Measurements from ENCODE around the gene ZAR1L.

Gene ZAR1L

DNA sequence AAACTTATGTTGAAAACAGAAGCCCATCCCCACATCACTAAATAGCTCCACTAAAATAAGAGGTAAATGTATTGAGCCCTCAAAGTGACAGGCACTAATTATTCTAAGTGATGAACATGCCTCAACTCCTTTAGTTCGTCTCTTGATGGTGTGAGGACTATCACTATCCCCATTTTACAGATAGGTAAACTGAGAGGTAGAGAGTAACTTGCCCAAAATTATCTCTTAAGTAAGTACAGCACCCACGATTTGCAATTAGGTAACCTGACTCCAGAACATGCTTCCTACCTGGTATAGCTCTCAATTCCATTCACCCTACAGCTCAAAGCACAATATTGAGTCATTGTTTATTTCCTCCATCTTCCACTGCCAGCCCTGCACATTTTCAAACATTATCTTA is 12.7 kb downstream of the ZAR1L start:
- DNase-seq (ENCODE audit: low spot score) = no peak

DNA sequence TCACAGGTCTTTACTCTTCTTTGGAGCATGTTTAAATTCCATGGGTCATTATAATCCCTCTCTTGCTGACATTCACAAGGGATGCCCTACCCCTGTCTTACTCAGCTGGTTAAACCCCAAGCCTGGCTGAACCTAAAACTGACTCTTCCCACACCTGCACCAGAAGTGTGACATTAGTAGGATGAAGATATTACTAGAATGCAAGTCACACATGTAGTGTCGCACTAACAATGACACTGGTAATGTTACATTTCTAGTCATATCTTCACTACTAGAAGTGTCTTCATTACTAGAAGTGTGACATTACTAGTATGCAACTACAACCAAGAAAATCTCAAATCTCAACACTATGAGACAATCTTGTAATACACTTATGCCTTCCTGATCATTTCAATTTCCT is 14.2 kb downstream of the ZAR1L start:
- no peak for DNase-seq (ENCODE audit: low spot score)

DNA sequence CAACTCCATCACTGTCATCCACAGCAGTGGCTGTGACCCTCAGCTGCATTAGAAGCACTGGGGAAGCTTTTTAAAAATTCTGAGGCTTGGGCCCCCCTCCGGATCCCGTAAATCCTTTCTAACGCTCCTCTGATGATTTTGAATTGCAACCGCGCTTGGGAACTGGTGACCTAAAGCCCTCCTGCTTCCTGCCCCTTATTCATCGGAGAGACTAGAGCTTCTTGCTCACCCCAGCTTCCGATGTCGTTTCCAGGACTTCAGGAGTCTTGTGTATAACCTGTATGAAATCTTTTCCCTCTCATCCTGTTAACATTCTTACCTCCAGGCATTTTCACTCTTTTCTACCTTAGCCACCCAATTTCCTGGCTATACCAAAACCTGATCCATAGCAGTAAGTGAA is 14.8 kb downstream of the ZAR1L start:
- DNase-seq (ENCODE audit: low spot score) = no peak

DNA sequence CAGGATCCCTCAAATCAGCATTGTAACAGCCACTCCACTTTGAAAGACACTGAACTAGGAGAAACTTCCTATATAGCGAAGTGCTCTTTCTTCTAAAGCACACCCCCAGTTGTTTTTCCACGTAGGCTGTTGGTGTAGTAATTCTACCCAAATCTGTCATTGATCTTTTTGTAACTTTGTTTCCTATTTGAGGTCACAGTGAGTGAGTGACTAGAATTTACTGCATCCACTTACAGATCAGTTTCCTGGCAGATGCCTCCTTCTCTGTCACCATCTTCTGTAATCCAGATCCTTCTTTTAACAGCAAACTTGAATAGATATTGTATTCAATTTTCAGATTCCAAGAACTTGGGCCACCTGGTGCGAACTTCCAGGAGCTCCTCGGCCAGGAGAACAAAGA is 15.3 kb downstream of the ZAR1L start:
- DNase-seq (ENCODE audit: low spot score) = no peak

DNA sequence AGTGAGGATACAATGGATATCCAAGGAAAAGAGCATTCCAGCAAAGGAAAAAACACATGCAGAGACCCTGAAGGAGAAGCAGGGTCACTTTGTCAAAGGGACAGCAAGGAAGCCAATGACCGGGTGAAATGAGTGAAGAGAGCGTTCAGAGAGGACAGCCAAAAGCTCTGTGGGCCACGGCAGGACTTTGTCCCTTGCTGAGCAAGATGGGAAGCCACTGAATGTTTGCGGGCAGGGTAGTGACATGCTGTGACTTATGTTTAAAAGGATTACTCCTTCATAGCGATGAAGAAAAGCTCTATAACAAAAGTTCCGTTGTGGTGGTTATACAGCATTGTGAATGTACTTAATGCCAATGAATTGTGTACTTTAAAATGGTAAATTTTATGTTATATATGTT is 16.5 kb downstream of the ZAR1L start:
- no peak for DNase-seq (ENCODE audit: low spot score)

DNA sequence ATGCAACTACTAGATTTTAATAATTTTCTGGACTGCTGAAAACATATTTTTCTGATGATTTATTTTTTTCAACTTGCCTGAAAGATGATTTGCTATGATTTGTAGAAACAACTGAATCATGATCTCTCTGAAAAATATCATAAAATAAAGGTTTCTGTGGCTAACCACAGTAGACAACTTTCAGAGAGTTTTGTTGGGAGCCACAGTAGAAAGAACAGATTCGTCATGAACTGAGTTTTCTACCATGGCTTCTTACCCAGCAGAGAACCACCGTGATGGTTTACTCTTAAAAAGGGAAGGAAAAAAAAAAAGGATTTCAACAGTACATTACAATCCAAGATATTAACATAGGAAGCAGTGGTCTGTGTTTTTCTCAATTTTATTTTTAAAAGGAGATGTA is 18.0 kb downstream of the ZAR1L start:
- no peak for DNase-seq (ENCODE audit: low spot score)

DNA sequence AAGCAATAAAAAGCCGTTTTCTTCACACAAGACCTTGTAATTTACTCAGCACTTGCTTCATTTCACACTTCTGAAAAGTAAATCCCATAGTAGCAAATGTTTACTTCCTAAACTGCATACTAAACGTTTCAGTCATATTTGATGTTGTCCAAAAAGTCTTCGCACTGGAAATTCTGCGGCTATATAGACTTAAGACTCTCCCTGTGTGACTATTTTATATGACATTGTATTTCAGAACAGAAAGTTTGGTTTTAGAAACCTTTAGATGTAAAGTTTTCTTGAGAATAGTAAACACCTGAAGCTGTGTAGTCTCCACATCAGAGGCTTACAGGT is 29.6 kb downstream of the ZAR1L start:
- no peak for DNase-seq (ENCODE audit: low spot score)

DNA sequence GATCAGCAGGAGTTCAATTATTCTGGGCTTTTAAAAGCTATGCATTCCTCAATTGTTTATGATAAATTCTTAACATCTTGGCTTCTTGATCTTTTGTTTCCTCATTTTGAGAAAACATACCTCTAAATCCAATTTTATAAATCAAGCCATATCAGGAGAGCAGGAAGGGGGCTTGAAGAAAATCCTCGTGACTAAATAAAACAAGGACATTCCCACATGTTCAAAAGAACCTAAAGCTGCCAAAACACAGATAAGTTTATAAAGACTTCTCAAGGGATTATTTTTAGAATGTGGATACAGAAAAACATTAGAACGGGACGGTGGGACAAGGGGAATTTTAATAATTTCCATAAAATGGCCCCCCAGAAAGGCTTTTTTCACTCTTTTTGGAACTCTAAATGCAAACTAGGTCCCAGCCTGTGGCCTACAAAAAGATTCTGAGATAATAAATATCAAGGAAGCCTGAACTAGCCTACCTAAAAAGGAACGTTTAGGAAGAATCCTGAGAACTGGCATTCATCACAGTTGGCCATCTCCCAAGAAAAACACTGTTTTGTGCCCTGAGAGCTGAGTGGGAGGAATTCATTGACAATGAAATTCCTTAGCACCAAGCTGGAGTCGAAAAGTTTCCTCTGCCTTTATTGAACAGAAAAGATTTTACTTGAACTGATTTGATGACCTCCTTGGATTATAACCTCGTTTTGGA is 30.1 kb downstream of the ZAR1L start:
- peak; percentile 9 for DNase-seq (ENCODE audit: low spot score)

DNA sequence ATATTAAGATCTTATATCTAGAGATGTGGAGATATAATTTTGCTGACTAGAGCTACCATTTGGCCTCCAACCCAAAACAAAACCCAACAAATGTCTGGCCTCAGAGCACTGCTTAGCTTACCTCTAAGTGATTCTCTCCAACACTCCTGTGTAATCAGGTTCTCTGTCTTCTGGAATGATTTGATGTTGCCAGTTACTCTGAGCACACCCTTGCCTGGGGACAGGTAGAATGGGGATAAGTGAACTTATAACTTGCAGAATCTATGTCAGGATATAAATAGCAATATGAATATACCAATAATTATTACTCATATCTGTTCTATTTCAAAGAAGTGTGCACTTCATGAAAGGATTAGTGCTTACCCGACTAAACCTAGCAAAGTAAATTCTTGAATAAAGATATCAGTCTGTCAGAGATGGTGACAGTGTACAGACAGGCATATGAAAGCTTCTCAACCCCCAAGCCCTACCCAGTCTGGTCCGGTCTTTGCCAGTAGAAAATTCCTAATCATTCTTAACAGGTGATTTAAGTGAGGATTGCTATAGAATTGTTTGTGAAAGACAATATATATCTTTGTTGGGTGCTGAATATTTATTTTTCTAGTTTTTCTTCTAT is 33.0 kb downstream of the ZAR1L start:
- no peak for DNase-seq (ENCODE audit: low spot score)

DNA sequence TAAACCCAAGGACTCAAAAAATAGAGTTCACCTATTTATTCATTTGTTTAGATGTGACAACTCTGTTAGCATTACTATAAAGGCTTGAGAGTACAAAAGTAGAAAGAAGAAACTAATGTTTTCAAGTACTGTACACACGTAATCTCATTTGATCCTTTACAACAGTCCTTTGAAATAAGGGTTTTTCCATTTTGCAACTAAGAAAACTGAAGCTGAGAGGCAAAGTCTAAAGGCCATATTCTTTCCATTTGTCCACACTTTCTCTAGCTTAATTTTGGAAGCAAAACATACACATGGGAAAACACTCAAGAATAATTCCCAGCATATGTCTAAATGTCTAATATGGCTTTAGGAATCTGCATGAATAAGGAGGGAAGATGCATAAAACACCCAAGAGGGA is 34.1 kb downstream of the ZAR1L start:
- no peak for DNase-seq (ENCODE audit: low spot score)

DNA sequence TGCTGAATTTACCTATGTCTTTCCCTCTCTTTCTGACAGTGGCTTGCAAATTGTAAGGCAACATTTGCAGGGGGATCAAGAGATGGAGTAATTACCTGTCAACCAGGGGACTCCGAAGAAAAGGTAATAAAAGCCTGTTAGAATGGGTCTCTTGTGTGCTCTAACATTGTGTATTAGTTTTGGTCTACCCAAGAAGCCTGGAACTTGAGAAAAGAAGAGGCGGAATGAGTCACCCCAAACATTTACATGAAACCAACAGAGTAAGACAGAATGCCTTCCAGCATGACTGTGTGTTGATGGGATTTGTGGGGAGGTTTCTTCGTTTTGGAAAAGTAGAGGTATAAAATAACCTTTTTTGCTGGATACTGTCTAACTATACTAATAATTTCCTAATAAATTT is 36.7 kb downstream of the ZAR1L start:
- DNase-seq (ENCODE audit: low spot score) = no peak

DNA sequence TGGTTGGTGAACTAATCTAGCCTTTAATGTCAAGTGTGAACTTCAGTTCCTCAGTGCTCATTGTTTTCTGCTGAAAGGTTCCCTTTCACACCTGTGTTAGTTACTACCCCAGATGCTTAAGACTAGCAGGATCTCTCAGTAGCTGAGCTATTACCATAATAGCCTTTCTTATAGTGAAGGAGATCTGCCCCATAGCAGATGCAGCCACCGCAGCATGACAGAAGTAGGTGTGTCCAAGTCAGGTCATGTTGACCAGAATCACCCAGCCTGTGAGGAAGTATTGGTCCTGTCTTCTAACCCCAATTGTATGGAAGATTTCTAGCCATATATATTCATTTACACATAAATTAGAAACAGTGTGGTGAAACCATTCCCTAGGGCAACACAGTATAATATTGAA is 37.3 kb downstream of the ZAR1L start:
- DNase-seq (ENCODE audit: low spot score) = no peak

DNA sequence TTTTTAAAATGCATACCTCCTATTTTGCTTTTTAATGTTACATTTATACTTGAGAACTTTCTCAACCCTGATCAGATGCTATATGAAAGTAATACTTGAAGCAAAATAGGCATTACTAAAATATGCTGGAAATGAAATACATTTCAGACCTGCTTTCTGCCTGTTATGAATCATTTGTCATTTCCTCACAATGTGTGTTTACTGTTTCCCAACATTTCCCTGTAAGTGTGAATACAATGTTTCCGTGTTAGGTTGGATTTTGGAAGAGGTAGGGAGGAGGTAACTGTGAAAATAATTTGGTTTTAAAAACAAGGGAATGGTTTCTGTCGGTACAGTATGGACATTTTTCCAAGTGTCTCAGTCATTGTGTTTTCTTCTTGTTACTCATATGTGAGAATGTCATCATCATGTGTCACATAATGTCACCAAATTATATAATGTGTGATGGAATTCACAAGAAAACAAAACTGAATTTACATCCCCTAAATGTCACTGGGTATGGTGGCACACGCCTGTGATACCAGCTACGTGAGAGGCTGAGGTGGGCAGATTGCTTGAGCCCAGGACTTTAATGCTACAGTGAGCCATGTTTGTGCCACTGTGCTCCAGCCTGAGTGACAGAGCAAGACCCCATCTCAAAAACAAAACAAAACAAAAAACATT is 43.0 kb downstream of the ZAR1L start:
- no peak for DNase-seq (ENCODE audit: low spot score)

DNA sequence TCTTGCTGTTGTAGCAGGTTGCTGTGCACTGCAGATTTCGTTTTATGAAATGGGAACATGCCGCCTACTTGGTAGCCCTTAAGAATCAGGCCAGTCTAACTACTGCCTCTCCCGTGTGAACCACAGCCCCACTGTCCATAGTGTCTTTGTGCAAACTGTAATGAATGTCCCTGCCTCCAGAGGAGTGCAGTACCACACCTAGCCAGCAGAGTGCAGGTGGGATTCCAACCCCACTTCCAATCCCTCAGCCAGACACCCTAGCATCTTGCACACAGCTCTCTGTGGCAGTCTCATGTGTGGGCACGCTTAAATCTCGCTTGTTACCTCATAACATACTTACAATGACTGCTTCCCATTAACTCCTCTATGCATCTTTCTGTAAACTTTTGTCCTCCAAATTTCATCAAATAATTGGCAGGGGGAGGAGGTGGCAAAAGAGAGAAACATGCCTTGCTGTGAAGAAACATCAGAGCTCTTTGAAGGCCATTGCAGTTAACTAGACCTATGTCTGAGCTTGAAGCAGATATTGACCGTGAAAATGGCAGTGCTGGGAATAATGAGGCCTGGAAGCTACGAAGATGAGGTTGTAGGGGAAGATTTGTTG is 47.2 kb downstream of the ZAR1L start:
- DNase-seq (ENCODE audit: low spot score) = no peak

DNA sequence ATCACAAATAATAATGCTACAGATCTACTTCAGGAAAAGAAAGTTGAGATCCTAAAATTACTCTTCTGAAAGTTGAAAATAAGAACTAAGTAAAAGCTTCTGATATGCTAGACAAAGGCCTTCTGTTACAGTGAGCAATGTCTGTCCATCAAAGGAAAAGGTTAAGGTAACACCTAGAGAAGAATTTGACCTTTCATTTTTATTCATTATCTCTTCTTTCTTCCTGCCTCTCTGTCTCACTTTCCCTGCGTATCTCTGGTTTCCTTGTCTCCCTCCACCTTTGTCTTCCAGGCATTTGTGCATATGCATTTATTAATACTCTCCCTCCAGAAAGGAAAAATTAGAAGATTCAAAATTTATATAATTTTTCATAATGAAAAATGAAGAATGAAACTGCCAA is 49.0 kb downstream of the ZAR1L start:
- DNase-seq (ENCODE audit: low spot score) = no peak

DNA sequence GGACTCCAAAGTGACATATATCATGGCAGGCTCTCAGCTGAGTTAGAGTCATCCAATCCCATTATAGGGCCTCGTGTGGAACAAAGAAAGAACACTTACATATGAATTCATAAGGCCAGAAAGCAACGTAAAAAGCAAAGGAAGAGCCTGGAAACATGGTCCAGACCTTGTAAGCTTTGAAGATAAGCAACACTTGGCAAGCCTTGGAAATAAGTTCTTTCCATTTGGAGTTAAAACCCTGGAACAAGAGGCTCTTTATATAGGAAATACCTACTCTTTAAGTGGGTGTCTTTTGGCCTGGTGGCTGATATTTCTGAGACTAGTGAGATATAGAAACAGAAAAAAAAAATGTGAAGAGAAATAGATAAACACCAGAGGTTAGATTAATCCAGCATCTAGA is 49.4 kb downstream of the ZAR1L start:
- no peak for DNase-seq (ENCODE audit: low spot score)

DNA sequence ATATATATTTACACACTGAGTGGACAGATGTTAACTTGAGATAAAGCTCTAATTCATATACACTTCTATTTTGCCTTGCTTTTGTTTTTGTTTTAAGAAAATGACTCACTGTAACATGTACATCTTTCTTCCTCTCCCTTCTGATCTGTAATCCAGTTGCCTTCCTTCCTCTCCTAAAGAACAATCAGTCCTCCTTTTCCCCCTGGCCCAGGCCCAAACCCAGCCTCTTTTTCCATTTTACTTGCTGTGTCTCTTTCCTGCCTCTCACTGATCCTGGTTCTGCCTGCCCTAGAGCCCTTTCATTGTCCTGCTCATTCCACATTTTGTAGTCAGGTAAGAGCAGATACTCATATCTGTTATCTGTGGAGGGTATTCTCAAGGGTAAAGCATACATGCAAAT is 50.8 kb downstream of the ZAR1L start:
- no peak for DNase-seq (ENCODE audit: low spot score)

DNA sequence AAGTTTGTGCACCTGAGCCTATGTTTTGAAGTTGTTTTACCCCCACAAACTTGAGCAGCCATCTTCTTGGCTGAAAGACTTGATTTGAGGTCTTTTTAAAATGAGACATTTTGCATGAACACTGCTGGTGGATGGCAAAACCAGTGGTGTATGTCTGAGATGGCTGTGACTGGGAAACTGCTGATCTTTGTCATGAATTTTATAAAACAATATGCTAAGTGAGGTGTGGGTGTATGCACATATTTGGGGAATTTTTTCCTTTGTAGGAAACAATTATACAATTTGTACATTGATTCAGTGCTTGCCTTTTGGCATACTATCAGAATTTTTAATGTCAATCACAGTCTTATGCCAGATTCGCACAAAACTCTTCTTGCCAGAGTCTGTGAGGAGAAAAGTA is 52.5 kb downstream of the ZAR1L start:
- DNase-seq (ENCODE audit: low spot score) = no peak

DNA sequence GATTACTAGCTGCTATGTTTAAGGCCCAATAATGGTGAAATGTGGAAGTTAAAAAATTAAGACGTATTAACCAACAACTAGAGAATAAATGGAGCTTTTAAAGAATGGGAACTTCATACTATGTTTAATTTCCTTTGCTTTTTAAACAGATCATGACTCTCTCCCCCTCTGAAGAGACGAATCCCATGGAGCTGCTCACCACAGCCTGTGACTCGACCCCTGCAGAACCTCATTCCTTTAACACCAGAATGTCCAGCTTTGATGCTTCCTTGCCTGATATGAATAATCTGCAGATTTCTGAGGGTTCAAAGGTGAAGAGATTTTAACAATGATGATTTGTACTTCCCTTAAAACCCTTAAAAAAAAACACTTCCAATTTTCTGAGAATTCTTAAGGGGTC is 53.0 kb downstream of the ZAR1L start:
- DNase-seq (ENCODE audit: low spot score) = no peak

DNA sequence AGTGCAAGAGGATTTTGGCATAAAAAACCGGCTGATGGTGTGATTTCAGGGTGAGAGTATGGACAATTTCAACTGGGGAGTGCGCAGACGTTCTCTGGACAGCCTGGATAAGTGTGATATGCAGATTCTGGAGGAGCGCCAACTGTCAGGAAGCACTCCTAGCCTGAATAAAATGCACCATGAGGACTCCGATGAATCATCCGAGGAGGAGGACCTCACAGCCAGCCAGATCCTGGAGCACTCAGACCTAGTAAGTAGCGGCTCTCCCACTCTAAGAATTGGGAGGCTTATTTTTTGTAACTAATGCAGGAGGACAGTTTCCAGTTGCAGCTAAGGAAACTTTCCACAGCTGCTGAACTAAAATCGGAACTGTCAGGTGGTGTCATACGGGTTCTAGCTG is 53.6 kb downstream of the ZAR1L start:
- DNase-seq (ENCODE audit: low spot score) = peak; percentile 8

DNA sequence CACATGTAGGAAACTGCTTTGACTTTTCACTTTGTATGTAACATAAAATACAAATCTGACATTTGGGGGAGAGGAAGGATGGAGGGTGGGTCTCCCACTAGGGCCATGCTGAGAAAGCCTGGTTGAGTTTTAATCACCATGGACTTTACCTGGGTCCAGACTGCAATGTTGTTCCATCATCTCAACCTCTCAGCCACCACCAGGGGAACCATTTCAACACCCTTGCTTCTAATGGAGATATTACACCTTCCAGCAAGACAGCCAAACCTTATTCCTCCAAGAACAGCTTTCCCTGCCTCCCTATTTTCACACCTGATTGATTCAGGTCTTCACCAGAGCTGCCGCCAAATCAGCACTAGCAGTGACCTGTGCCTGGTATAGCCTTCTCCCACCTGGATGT is 56.0 kb downstream of the ZAR1L start:
- DNase-seq (ENCODE audit: low spot score) = no peak

DNA sequence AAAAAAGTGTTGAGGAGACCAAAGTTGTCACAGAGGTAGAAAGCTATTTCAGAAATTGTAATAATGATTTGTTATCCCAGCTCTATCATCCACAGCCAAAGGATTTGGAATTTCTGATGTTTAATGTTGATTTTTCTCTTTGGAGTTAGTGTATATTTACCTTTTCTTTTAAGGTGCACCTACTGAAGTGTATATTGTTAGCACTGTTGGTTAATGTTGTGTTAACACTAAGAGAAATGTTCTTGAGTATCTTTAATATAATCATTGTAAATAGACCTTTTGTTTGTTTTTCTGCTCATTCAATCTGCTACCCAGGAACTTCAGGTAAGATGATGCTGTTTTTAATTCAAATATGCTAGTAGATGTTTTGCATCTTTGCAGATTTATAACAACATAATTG is 57.5 kb downstream of the ZAR1L start:
- no peak for DNase-seq (ENCODE audit: low spot score)

DNA sequence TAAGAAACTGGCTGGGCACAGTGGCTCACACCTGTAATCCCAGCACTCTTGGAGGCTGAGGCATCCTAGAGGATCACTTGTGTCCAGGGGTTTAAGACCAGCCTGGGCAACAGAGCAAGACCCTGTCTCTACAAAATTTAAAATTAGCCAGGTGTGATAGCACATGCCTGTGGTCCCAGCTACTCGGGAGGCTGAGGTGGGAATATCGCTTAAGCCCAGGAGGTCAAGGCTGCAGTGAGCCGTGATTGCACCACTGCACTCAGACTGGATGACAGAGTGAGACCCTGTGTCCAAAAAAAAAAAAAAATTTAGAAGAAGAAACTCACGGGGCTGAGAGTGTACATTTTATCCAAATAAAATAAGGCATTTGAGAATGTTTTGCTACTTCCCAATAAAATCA is 58.9 kb downstream of the ZAR1L start:
- no peak for DNase-seq (ENCODE audit: low spot score)

DNA sequence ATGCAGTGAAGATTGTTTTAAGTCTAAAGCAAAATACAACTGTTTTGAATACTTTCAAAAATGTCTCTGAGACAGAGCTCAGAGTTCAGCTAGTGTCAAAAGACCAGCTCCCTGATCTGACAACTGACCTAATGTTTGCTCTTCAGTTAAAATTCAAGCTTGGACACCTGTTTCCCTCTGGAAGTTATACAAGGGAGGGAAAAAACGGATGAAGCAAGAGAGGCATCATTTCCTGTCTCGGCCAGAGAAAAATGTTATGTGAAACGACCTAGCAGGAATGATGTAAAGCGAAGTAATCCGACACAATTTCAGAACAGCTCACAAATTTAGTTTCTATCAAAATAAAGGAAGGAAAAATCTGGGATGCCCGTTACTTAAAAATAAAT is 59.4 kb downstream of the ZAR1L start:
- DNase-seq (ENCODE audit: low spot score) = no peak
